HEK293 (cell line): ENCODE results near the gene HS3ST4.

ENCODE experiments used
- CTCF ChIA-PET: fragments of 350-600 bp; formaldehyde crosslinking; extraction: SDS; loops from one replicate; lab custom pipeline; 2021; ENCODE audit warnings: antibody characterized with exemption; lab: Yijun Ruan, JAX
- POLR2A ChIA-PET: fragments of 300-600 bp; formaldehyde crosslinking; extraction: SDS; loops from one replicate; lab custom pipeline; 2020; ENCODE audit warnings: antibody characterized with exemption, inconsistent platforms; lab: Yijun Ruan, JAX
- H3K27ac ChIP-seq: fragments of 200-500 bp; sonication (Bioruptor generic); 2 replicates; pipeline ENCODE4 v1.5.1; 2014; ENCODE audit warnings: low read depth, low read length, control low read depth, inconsistent platforms; ENCODE audit errors: extremely low read depth
- H3K36me3 ChIP-seq, 2 experiments: fragments of 200-500 bp in 1 of 2; sonication (Bioruptor generic) in 1 of 2; 1 replicate in 1 of 2; 2 replicates in 1 of 2; pipeline ENCODE4 v1.5.1; 2014 to 2017; ENCODE audit warnings: inconsistent platforms in 2 of 2, low read length in 2 of 2; ENCODE audit not compliant: control insufficient read depth in 2 of 2, insufficient read depth in 1 of 2
- H3K4me1 ChIP-seq: fragments of 200-500 bp; sonication (Bioruptor generic); 2 replicates; pipeline ENCODE4 v1.5.1; 2014; ENCODE audit warnings: mild to moderate bottlenecking, low read length, inconsistent platforms; ENCODE audit not compliant: control insufficient read depth, insufficient read depth
- H3K4me3 ChIP-seq: 2 replicates; pipeline ENCODE4 v1.5.1; 2011; ENCODE audit warnings: low read depth, mild to moderate bottlenecking, control low read depth, low read length, moderate library complexity
- H3K9me3 ChIP-seq: fragments of 200-500 bp; sonication (Bioruptor generic); 2 replicates; pipeline ENCODE4 v1.5.1; 2014; ENCODE audit warnings: low read depth, low read length, inconsistent platforms; ENCODE audit not compliant: control insufficient read depth, insufficient read depth
- ATF2 ChIP-seq: fragments of 450-650 bp; formaldehyde crosslinking; IDR thresholded peaks from 2 replicates; pipeline ENCODE4 v1.5.1; 2016; ENCODE audit warnings: missing biosample characterization, missing genetic modification characterization, low read depth
- GFI1B ChIP-seq: fragments of 450-650 bp; formaldehyde crosslinking; IDR thresholded peaks from 2 replicates; pipeline ENCODE4 v1.5.1; 2016; ENCODE audit warnings: missing biosample characterization, missing genetic modification characterization
- GLI2 ChIP-seq: fragments of 450-650 bp; formaldehyde crosslinking; IDR thresholded peaks from 2 replicates; pipeline ENCODE4; 2017; ENCODE audit warnings: missing biosample characterization, missing genetic modification characterization, low read depth, borderline replicate concordance
- GLIS2 ChIP-seq: fragments of 450-650 bp; formaldehyde crosslinking; IDR thresholded peaks from 2 replicates; pipeline ENCODE4 v1.5.1; 2016; ENCODE audit warnings: missing biosample characterization, missing genetic modification characterization
- IKZF3 ChIP-seq: fragments of 450-650 bp; IDR thresholded peaks from 2 replicates; pipeline ENCODE4 v1.5.0; 2018; ENCODE audit warnings: missing biosample characterization, mild to moderate bottlenecking, missing genetic modification characterization, moderate library complexity
- OVOL3 ChIP-seq: fragments of 450-650 bp; formaldehyde crosslinking; IDR thresholded peaks from 2 replicates; pipeline ENCODE4 v1.5.1; 2016; ENCODE audit warnings: missing biosample characterization, missing genetic modification characterization
- YY1 ChIP-seq: fragments of 450-650 bp; formaldehyde crosslinking; IDR thresholded peaks from 2 replicates; pipeline ENCODE4 v1.5.1; 2018; ENCODE audit warnings: missing biosample characterization, missing genetic modification characterization
- ZBTB26 ChIP-seq: fragments of 450-650 bp; formaldehyde crosslinking; optimal IDR thresholded peaks from 2 replicates; pipeline ENCODE3; 2016; ENCODE audit warnings: missing biosample characterization, mild to moderate bottlenecking, missing genetic modification characterization
- ZFP37 ChIP-seq: fragments of 450-650 bp; formaldehyde crosslinking; IDR thresholded peaks from 2 replicates; pipeline ENCODE4 v1.5.1; 2016; ENCODE audit warnings: missing biosample characterization, missing genetic modification characterization
- ZNF133 ChIP-seq: fragments of 450-650 bp; formaldehyde crosslinking; IDR thresholded peaks from 2 replicates; pipeline ENCODE4 v1.5.1; 2016; ENCODE audit warnings: missing biosample characterization, missing genetic modification characterization
- ZNF174 ChIP-seq: fragments of 450-650 bp; formaldehyde crosslinking; IDR thresholded peaks from 2 replicates; pipeline ENCODE4 v1.5.0; 2017; ENCODE audit warnings: missing biosample characterization, mild to moderate bottlenecking, missing genetic modification characterization
- ZNF23 ChIP-seq: fragments of 450-650 bp; formaldehyde crosslinking; IDR thresholded peaks from 2 replicates; pipeline ENCODE4 v1.5.1; 2016; ENCODE audit warnings: missing biosample characterization, missing genetic modification characterization, borderline replicate concordance
- ZNF239 ChIP-seq: fragments of 450-650 bp; formaldehyde crosslinking; IDR thresholded peaks from 2 replicates; pipeline ENCODE4 v1.5.1; 2016; ENCODE audit warnings: missing biosample characterization, missing genetic modification characterization
- ZNF350 ChIP-seq: fragments of 450-650 bp; formaldehyde crosslinking; IDR thresholded peaks from 2 replicates; pipeline ENCODE4 v1.5.0; 2017; ENCODE audit warnings: missing biosample characterization, mild to moderate bottlenecking, missing genetic modification characterization
- ZNF394 ChIP-seq: fragments of 450-650 bp; formaldehyde crosslinking; IDR thresholded peaks from 2 replicates; pipeline ENCODE4 v1.5.1; 2016; ENCODE audit warnings: missing biosample characterization, missing genetic modification characterization, mild to moderate bottlenecking, moderate library complexity, borderline replicate concordance
- ZNF433 ChIP-seq: fragments of 450-650 bp; formaldehyde crosslinking; IDR thresholded peaks from 2 replicates; pipeline ENCODE4 v1.5.1; 2016; ENCODE audit warnings: missing biosample characterization, missing genetic modification characterization, low read depth
- ZNF529 ChIP-seq: fragments of 450-650 bp; formaldehyde crosslinking; IDR thresholded peaks from 2 replicates; pipeline ENCODE4 v1.5.1; 2017; ENCODE audit warnings: missing genetic modification characterization, missing biosample characterization; ENCODE audit not compliant: insufficient replicate concordance
- ZNF548 ChIP-seq: fragments of 450-650 bp; formaldehyde crosslinking; IDR thresholded peaks from 2 replicates; pipeline ENCODE4 v1.5.1; 2016; ENCODE audit warnings: missing biosample characterization, missing genetic modification characterization
- ZNF585B ChIP-seq: fragments of 450-650 bp; formaldehyde crosslinking; IDR thresholded peaks from 2 replicates; pipeline ENCODE4 v1.5.1; 2016; ENCODE audit warnings: missing biosample characterization, missing genetic modification characterization
- ZNF785 ChIP-seq: fragments of 450-650 bp; formaldehyde crosslinking; IDR thresholded peaks from 2 replicates; pipeline ENCODE4 v1.5.1; 2016; ENCODE audit warnings: missing biosample characterization, missing genetic modification characterization
- TF ChIP-seq, protein P1 (sequence below): fragments of 450-650 bp; formaldehyde crosslinking; IDR thresholded peaks from 2 replicates; pipeline ENCODE4 v1.5.1; 2017; ENCODE audit warnings: missing biosample characterization, missing genetic modification characterization

Gene HS3ST4

GRCh38 chr16:25922438-25922837 lies 230.7 kb downstream of the HS3ST4 start:
- POLR2A ChIA-PET = no interaction called here
- CTCF ChIA-PET = no interaction called here

DNA sequence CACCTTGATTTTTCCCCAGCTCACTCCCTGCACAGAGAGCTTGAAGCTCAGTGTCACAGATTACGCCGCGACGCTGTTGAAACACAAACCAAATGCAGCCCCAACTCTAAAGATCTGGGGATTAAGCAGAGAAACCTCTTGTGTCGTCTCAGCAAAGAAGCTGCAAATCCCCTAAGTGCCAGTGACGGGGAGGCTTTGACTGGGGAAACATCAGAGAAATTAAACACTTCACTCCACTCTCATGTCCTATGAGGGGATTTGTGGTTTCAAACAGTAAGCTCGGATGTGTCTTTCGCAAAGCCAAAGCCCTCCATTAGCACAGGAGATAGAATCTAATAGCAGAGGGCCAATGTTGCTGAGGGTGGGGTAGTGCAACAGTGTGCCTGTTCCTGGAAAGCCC lies 233.7 kb downstream of the HS3ST4 start:
- POLR2A ChIA-PET = no interaction called here
- TF ChIP-seq ZNF548 (tag by site-specific recombination) (no peak), ZNF433 (tag by site-specific recombination) (no peak), GLI2 (no peak), ZNF585B (tag by site-specific recombination) (no peak), ZNF239 (tag by site-specific recombination) (no peak), ZNF350 (tag by site-specific recombination) (no peak)
- TF ChIP-seq, all 188 proteins: peak for 0
- Histone ChIP-seq H3K36me3 (no peaks in the 10 kb centered on the region), H3K4me3 (no peak overlapping the region), H3K9me3 (no peaks in the 10 kb centered on the region), H3K27ac (no peak overlapping the region), H3K4me1 (no peaks in the 10 kb centered on the region)
- CTCF ChIA-PET = no interaction called here

More at GRCh38 chr16:25922438-25922837, 230.7 kb downstream of the HS3ST4 start:
- Histone ChIP-seq H3K4me3 (no peak overlapping the region), H3K4me1 (no peaks in the 10 kb centered on the region), H3K9me3 (no peaks in the 10 kb centered on the region), H3K36me3 (no peaks in the 10 kb centered on the region), H3K27ac (no peak overlapping the region)
- no peak for TF ChIP-seq ATF2 (tag by site-specific recombination)
- TF ChIP-seq IKZF3 (tag by site-specific recombination) = no peak
- TF ChIP-seq ZNF433 (tag by site-specific recombination) = no peak
- no peak for TF ChIP-seq ZNF529 (tag by site-specific recombination)
- TF ChIP-seq, protein P1, sequence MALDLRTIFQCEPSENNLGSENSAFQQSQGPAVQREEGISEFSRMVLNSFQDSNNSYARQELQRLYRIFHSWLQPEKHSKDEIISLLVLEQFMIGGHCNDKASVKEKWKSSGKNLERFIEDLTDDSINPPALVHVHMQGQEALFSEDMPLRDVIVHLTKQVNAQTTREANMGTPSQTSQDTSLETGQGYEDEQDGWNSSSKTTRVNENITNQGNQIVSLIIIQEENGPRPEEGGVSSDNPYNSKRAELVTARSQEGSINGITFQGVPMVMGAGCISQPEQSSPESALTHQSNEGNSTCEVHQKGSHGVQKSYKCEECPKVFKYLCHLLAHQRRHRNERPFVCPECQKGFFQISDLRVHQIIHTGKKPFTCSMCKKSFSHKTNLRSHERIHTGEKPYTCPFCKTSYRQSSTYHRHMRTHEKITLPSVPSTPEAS (tag by site-specific recombination) = no peak
- TF ChIP-seq ZFP37 = no peak
- TF ChIP-seq ZBTB26 = no peak
- no peak for TF ChIP-seq GFI1B (tag by site-specific recombination)
- no peak for TF ChIP-seq OVOL3 (tag by site-specific recombination)
- TF ChIP-seq YY1 (tag by site-specific recombination) = no peak
- TF ChIP-seq GLIS2 = no peak
- no peak for TF ChIP-seq ZNF394 (tag by site-specific recombination)
- TF ChIP-seq ZNF174 = no peak
- no peak for TF ChIP-seq ZNF23 (tag by site-specific recombination)
- no peak for TF ChIP-seq ZNF785 (tag by site-specific recombination)
- TF ChIP-seq ZNF133 (tag by site-specific recombination) = no peak
